Osteocyte (in vitro differentiated cells): ENCODE measurements around the gene SRGAP3. TPM values are rescaled to one million over a fixed set of nuclear protein-coding genes. Genes with fewer than 3 reads are reported as not detected.

Source experiments
- DNase-seq: peaks from one replicate; pipeline ENCODE4 v3.0.0; 2021; ENCODE audit warnings: mixed read lengths; ENCODE audit not compliant: unreplicated experiment; ENCODE audit errors: extremely low spot score
- H3K27ac Mint-ChIP-seq: one replicate; pipeline ENCODE4 v1.8.0; 2021; ENCODE audit warnings: mild to moderate bottlenecking, mixed read lengths; ENCODE audit not compliant: unreplicated experiment
- H3K27me3 Mint-ChIP-seq: one replicate; pipeline ENCODE4 v1.8.0; 2021; ENCODE audit warnings: mixed read lengths; ENCODE audit not compliant: unreplicated experiment
- H3K36me3 Mint-ChIP-seq: one replicate; pipeline ENCODE4 v1.8.0; 2021; ENCODE audit warnings: mixed read lengths; ENCODE audit not compliant: unreplicated experiment
- H3K4me1 Mint-ChIP-seq: one replicate; pipeline ENCODE4 v1.8.0; 2021; ENCODE audit warnings: mixed read lengths; ENCODE audit not compliant: unreplicated experiment
- H3K4me3 Mint-ChIP-seq: one replicate; pipeline ENCODE4 v1.8.0; 2021; ENCODE audit warnings: mild to moderate bottlenecking, moderate library complexity, mixed read lengths; ENCODE audit not compliant: unreplicated experiment
- H3K9me3 Mint-ChIP-seq: one replicate; pipeline ENCODE4 v1.8.0; 2021; ENCODE audit warnings: mixed read lengths; ENCODE audit not compliant: unreplicated experiment
- CTCF ChIP-seq: fragments of 200-600 bp; sonication (generic); IDR thresholded peaks from 2 replicates; pipeline ENCODE4 v1.5.0; 2021; ENCODE audit warnings: antibody characterized with exemption, mild to moderate bottlenecking, moderate library complexity
- total RNA-seq: library from RNA; stranded (reverse); gene quantifications from 2 replicates; pipeline ENCODE4 v1.2.1, GENCODE V29; 2021

Gene SRGAP3
- total RNA-seq, 1 donor from 2014 or later: 2.6 TPM

- DNase-seq: no peak
- H3K27ac Mint-ChIP-seq: no peak overlapping the region
- no peaks in the 10 kb centered on the region for H3K9me3 Mint-ChIP-seq
- H3K36me3 Mint-ChIP-seq: no peaks in the 10 kb centered on the region
- H3K4me1 Mint-ChIP-seq: no peaks in the 10 kb centered on the region
- peaks cover 8% of the 10 kb centered on the region for H3K27me3 Mint-ChIP-seq
- no peak overlapping the region for H3K4me3 Mint-ChIP-seq
- TF ChIP-seq CTCF: no peak
These were observed 201.7 kb downstream of the SRGAP3 start for GRCh38 chr3:9047452-9048346.

GRCh38 chr3:9045371-9045770 is 204.1 kb downstream of the SRGAP3 start:
- DNase-seq: no peak
- TF ChIP-seq CTCF: no peak
- Mint-ChIP-seq H3K4me1 (no peaks in the 10 kb centered on the region), H3K27ac (no peak overlapping the region), H3K4me3 (no peak overlapping the region), H3K9me3 (no peaks in the 10 kb centered on the region), H3K36me3 (no peaks in the 10 kb centered on the region), H3K27me3 (peaks cover 17% of the 10 kb centered on the region)

GRCh38 chr3:9043063-9043462 is 206.4 kb downstream of the SRGAP3 start:
- Mint-ChIP-seq H3K36me3 (no peaks in the 10 kb centered on the region), H3K4me3 (no peak overlapping the region), H3K9me3 (no peaks in the 10 kb centered on the region), H3K4me1 (no peaks in the 10 kb centered on the region), H3K27ac (no peak overlapping the region), H3K27me3 (peaks cover 17% of the 10 kb centered on the region)
- TF ChIP-seq CTCF: no peak
- no peak for DNase-seq

GRCh38 chr3:9041626-9042025 is 207.8 kb downstream of the SRGAP3 start:
- Mint-ChIP-seq H3K4me3 (no peak overlapping the region), H3K4me1 (peaks cover 6% of the 10 kb centered on the region), H3K27me3 (peaks cover 17% of the 10 kb centered on the region), H3K9me3 (no peaks in the 10 kb centered on the region), H3K27ac (no peak overlapping the region), H3K36me3 (no peaks in the 10 kb centered on the region)
- TF ChIP-seq CTCF: no peak
- DNase-seq: no peak

GRCh38 chr3:9040996-9041395 is 208.4 kb downstream of the SRGAP3 start:
- no peak for DNase-seq
- H3K27me3 Mint-ChIP-seq: peaks cover 17% of the 10 kb centered on the region
- H3K27ac Mint-ChIP-seq: no peak overlapping the region
- no peaks in the 10 kb centered on the region for H3K36me3 Mint-ChIP-seq
- H3K9me3 Mint-ChIP-seq: no peaks in the 10 kb centered on the region
- H3K4me3 Mint-ChIP-seq: no peak overlapping the region
- no peak for TF ChIP-seq CTCF
- peaks cover 13% of the 10 kb centered on the region for H3K4me1 Mint-ChIP-seq
